IPS DF 19.7 (cell line): ENCODE measurements around the gene PIANP.
A peak's percentile ranks its signal among the peaks of the same experiment; 100 is the strongest.
"Not testable (repeated sequence)": the region's sequence is repeated elsewhere in the genome, so short reads cannot be mapped to it uniquely, and the experiment has no call there.

Experiments used
- DNase-seq: peaks from one replicate; pipeline ENCODE4 v3.0.0-alpha.2; 2013; ENCODE audit warnings: low read depth, low spot score

Gene PIANP

GRCh38 chr12:6708351-6708750 is 7.7 kb upstream of the PIANP start:
- DNase-seq, result not testable (repeated sequence)

DNA sequence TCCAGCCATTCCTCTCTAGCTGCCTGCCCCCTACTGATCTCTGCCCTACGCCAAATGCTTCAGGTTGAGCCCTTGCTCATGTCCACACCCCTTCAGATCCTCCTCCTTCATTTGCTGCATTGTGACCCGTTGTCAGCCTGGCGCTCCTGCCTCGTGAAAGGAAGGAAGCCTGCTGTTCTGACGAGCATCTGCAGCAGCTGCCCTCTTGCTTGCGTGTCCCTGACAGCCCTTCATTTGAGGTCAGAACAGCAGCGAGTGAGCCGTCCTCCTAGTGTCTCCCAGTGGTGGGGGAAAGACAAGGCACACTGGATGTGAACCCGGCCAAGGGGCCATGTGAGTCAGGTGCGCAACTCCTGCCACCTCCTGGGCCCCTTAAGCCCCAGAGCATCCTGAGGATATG is 3.0 kb upstream of the PIANP start:
- DNase-seq, result no peak

DNA sequence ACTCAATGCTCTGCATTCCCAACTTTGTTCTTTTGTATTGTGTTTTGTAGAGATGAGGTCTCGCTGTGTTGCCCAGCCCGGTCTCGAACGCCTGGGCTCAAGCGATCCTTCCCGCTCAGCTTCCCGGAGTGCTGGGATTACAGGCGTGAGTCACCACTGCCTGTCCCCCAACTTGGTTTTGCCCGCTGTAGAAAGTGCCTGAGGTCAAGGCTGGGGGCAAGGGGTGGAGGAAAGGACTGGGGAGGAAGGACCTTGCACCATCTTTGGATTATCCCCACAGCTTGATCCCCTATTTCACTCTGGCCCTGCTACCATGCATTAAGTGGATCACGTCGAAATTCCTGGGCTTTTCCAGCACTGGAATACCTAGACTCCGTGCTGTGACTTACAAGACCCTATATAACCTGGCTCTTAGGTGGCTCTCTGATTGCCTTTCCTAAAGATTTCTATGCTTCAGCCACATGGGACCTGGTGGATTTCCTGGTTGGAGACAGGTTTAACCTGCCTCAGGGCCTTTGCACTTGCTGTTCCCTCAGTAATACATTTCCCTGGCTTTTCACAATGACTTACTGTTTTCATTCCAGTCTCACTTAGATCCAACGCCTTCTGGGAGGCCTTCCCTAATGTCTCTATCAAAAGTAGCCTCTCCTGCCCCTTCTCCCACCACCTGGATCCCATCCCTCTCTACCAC is 608 bp upstream of the PIANP start:
- DNase-seq, result no peak

DNA sequence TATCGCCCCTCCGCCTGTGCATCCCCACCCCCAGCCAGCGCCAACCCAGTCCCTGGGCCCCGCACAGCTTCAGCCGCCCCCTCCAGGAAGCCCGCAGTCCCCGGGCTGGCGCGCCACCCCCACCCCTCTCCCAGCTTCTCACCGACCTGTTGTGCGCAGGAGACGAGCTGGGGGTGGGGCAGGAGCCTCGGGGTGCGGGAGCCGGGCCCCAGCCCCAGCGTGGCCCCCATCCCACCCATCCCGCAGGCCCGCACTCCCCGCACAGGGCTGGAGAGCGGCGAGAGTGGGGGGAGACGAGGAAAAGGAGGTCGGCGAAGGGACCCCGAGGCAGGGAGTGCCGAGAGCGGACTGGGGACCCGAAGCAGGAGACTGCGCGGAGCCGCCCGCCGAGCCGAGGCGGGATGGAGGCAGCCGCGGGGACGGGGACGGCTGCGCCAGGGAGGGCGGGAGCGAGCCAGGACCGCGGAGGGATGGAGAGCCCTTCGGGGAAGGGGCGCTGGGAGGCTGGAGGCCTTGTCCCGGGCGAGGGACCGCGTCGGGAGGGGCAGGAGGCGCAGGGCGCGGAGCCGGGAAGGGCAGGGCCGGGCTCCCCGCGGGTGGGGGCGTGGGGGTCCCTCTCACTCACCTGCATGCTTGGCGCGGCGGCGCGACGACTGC is 498 bp downstream of the PIANP start:
- DNase-seq, result no peak

DNA sequence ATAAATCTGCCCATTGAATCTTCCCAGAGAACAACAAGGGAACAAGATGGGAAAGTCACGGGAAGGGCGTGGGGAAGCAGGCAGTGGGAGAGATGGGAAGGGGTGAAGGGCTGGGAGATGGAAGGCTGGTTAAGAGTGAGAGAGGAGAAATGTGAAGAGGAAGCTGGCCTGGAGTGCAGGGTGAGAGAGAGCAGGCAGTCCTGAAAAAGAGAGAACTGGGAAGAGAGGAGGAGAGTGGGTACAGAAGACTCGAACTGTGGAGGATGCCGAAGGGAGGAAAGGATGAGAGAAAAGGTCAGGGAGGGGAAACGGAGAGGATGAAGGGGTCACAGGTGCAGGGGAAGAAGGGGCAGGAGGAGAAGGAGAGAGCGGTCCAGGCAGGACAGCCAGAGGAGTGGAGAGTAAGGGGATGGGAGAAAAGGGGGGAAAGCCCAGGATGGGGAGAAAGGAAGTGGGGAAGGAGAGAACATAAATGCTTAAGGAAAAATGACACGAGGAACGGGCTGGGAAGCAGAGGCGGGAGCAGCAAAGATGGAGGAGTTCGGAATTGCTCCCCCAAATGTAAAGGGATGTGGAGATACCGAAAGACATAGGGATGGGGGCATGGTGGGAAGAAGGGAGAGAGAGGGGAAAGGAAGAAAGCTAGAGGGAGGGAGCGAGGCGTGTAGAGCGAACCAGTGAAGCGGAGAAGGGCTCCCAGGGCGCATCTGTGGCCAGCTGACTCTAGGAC is 1.2 kb downstream of the PIANP start:
- DNase-seq, result no peak

GRCh38 chr12:6698352-6699046 is 2.1 kb downstream of the PIANP start:
- no peak for DNase-seq

- no peak for DNase-seq
Observed at GRCh38 chr12:6697584-6698351, 2.8 kb downstream of the PIANP start.

DNA sequence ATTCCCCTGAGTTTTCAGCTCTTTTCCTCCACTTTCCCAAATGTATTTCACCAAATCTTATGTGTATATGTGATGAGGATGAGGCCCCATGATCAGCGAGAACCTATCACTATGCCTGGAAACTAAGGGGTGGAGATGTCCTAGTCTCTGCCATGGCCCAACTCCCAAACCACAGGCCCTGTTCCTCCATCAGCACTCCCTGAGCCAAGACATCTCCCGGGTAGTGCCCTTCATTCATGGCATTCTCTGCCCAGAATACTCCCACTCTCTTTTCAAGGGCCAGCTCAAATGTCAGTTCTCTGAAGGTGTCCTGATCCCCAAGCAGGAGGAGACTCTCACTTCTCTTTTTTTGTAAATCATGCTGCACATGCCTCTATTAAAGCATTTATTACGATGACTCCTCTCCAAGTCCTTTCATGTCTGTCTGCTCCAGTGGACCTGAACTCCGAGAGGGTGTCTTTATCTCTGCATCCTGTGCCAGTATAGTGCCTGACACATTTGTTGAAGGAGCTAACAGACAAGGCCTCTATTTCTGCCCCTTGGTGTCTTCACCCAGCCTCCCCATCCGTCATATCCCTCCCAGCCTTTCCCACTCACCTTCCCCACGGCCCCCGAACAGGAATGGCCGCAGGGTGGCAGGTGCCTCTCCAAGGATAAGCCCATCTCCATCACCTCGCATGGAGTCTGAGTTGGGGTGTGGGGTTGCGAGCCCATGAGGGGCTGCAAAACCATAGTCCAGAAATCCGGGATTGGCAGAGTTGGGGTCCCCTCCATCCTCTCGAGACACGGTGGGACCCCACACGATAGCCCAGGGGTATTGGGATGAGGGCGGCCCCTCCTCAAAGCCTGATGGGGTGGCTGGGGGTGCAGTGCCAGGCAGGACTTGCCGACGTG is 3.7 kb downstream of the PIANP start:
- DNase-seq, result no peak

DNA sequence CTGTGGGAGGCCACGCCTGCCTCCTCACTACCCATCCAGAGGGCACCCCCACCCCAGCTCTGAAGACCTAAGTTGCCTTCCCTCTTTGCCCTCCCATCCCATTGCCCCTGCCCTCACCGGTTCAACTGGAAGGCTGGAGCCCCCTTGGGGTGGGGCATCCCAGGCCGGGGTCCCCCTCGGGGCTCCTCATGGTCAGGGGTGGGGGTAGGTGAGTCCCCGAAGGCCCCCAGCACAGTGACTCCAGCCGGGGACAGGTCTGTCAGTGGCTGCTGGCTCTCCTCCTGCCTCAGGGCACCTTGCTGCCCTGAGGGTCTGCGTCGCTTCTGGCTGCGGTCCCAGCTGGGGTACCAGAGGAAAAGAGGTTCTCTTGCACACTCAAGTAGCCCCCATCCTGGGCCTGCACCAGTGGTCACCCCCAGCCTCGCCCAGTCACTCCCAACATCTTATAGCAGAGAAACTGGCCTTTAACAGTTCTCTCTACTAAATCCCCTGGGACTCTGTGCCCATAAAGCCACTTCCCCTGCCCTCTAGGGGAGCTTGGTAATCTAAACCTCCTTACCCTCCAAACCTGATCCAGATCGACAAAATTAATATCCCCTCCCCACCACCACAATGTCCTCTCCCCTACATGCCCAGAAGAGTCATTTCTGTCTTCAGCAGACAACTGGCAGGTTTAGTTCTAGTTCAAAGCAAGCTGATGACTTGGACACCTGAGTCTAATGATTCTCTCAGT is 5.1 kb downstream of the PIANP start:
- no peak for DNase-seq

GRCh38 chr12:6694701-6695100 is 5.9 kb downstream of the PIANP start:
- no peak for DNase-seq

- no peak for DNase-seq
Observed at GRCh38 chr12:6693832-6694355, 6.7 kb downstream of the PIANP start.

GRCh38 chr12:6692888-6693287 is 7.7 kb downstream of the PIANP start:
- DNase-seq, result no peak

GRCh38 chr12:6691473-6691872 is 9.1 kb downstream of the PIANP start:
- DNase-seq, result no peak

DNA sequence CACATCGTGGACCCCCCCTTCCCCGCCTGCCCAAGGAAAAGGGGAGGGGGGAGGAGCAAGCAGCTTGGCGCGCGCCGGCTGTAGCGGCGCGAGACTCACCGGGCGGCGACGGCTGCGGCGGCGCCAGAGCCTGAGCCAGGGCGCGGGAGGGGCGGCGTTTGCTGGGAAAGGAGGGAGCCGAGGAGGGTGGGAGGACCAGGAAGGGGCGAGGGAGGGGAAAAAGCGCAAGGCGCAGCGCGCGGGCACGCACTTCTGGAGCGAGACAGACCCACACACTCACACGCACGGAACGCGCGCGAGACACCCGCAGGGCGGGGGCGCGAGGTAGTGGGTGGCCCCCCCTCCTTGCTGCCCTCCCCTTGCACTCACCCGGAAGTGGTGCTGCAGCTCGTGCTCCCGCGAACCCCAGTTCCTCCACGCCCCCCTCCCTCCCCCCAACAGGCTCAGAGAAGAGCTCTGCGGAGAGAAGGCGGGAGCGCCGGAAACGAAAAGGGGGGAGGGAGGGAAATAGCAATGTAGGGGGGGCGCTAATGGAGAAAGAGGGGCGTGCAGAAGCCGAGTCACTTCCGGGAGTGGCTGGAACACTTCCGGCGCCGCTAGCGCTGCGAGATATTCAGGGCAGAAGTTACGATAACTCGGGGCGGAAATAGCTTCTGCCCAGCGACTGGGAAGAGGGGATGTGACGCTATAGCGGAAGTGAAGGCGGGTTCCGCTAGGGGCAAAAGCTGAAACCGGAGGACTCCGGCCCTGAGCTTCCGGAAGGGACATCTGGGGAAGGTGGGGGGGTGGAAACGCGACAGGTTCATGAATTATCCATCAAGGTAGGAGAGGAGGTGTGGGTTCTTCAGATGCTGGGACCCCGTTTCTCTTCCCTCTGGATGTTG is 11.4 kb downstream of the PIANP start, which contains the start of gene ZNF384:
ZNF384 (minus strand) TSS at position 377 of the 884 bp plus-strand sequence. CDS start 9,855 bp downstream, outside the sequence.
- peak; percentile 99 for DNase-seq

DNA sequence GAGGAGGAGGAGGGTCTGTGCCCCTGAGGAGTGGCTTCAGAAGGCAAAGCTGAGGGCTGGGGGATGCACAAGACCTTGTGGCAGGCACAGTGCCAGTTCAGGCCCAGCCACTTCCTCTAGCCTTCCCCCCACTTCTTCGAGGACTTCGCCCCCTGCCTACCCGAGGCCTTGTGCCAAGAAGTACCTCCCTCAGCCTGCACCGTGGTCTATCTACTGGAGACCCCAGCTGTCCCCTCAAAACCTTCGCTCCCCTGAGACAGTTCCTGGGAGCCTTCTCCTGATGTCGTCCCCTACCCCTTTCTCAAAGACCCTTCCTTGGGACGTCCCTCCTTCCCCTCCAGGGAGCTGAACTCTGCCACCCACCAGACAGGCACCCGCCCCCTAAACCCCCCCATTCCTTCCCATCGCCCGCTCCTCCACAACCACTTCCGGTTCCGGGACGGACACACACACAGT is 12.0 kb downstream of the PIANP start:
- peak; percentile 81 for DNase-seq

DNA sequence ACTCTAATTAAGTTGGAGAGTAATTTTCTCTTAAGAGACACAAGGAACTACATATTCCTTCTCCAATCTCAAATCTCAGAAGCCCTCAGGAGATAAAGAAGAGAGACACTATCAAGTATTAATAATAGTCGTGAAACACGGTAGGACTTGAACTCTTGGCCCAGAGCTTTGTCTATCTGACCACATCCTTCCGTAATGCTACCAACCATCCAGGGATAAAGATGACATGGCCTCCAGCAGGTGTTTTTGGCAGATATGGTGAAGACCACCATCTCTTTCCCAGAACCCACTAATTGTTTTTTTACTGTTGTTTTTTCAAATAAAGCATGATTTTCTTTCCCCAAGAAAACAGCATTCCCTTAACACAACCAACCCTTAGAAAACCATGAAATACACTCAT is 14.8 kb downstream of the PIANP start:
- no peak for DNase-seq

GRCh38 chr12:6684609-6685008 is 16.0 kb downstream of the PIANP start:
- DNase-seq, result no peak

DNA sequence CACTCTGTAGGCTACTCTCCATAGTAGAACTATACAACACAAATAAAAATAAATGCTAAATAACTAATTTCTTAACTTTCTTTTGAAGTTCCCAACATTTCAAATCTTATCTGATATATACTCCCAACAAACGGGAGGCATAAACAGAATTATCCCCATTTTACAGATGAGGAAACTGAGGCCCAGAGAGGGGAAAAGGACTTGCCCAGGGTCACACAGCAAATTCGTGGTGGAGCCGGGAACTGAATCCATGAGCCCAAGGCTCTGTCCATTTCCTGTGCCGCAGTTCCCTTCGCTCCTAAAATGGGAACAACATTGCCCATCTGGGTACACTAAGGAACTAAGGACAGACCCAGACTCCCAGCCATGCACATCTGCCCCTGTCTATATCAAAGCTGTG is 23.7 kb downstream of the PIANP start:
- DNase-seq, result no peak
